Heart left ventricle (tissue), 13 donors: ENCODE data around the gene SLC7A1.

ENCODE experiments used
- CTCF ChIP-seq, 12 donors: fragments of 200-600 bp; sonication (generic) in 4 of 12; IDR thresholded peaks; one replicate each; pipeline versions ENCODE4 v1.5.0 to v1.8.0; 2018 to 2022; ENCODE audit warnings: antibody characterized with exemption in 12 of 12, mild to moderate bottlenecking in 5 of 12
- POLR2A ChIP-seq, 2 donors: fragments of 450-650 bp; IDR thresholded peaks; one replicate each; pipeline ENCODE4 v1.6.1; 2017; ENCODE audit warnings: antibody characterized with exemption in 2 of 2, mild to moderate bottlenecking in 2 of 2, moderate library complexity in 2 of 2
- donor health status: ischemic (EF 13 %, LVEDD 7.1; RV severe dilation, severe dysfunction).
- donor health status: DM: no; HTN: yes; CAD: no.
- donor health status: DM: no; HTN: no; CAD: no.
- donor health status: ischemic (EF 25% LVEDD 6.9; RV normal size, moderate dysfunction).
- donor health status: ischemic (EF 25% LVEDD 5.7; RV mildly dilated, moderate dysfunction).
- donor health status: ischemic (EF 35%, LVEDD 5.7; RV mildly dilated, moderate dysfunction).
- donor health status: nonischemic (EF 11% LVEDD 7.7; RV severe dilation, severe dysfunction).
- donor health status: DM: yes; HTN: yes; CAD: no.
- donor health status: PGD.
- donor health status: ischemic (EF 29% LVEDD 5.4; RV normal size, mild dysfunction).
- donor health status: nonischemic (EF 23%, LVEDD 6.1; RV moderate dilation, normal function).

DNA sequence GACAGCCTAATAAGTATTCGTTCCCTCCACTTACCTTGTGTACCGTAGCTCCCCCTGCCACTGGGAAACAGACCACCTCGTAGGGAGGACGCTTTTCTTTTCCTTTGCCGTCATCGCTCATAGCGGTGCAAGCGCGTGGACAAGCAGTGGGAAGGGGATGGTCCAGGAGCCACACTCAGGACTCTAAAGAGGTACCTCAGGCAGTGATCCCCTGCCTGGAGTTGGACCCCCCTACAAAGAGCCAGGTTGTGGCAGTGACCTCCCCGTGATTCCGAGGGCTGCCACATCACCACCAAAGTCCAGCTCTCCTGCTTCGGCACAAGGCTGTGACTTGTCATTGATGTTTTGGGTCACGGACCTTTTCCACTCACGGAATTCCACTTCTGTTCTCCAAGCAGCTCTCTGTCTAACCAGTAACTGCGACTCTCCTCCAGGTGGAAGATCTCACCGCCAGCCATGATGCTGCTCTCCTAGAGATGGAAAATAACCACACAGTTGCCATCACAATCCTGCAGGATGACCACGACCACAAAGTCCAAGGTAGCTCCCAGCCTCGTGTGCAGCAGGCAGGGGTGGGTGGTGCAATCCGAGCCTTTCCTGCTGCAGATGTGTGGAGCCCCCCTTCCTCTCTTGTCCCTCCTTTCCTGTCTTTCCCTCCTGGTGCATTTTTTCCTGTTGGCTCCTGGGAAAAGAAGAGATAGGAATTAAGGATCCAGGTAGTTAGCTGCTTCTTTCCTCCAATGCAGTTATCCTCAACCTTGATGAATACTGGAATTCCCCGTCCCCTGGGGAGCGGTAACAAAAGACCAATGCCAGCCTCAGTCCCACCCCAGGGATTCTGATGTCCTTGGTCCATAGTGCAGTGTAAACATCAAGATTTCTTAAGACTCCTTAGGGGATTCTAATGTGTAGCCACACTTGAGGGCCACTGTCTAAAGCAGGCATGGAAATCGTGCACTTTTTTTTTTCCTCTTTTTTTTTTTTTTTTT lies 107.7 kb downstream of the SLC7A1 start:
- TF ChIP-seq CTCF (IDR thresholded peaks at IDR 0.05): no peak
- no peak for TF ChIP-seq POLR2A (IDR thresholded peaks at IDR 0.05)
